A172 (cell line): ENCODE data around the gene CILP2. TPM values are rescaled to one million over a fixed set of nuclear protein-coding genes. Genes with fewer than 3 reads are reported as not detected.
A peak's percentile ranks its signal among the peaks of the same experiment; 100 is the strongest.

Experiments used
- DNase-seq: peaks from one replicate; pipeline ENCODE4 v3.0.0-alpha.2; 2015; ENCODE audit warnings: low spot score
- total RNA-seq: library from RNA; depleted of rRNA; stranded (reverse); fragments of >200 nt; shearing (Covaris generic); gene quantifications from 2 replicates; pipeline ENCODE4 v1.2.3, GENCODE V29; 2014; rRNA removed

Gene CILP2, protein sequence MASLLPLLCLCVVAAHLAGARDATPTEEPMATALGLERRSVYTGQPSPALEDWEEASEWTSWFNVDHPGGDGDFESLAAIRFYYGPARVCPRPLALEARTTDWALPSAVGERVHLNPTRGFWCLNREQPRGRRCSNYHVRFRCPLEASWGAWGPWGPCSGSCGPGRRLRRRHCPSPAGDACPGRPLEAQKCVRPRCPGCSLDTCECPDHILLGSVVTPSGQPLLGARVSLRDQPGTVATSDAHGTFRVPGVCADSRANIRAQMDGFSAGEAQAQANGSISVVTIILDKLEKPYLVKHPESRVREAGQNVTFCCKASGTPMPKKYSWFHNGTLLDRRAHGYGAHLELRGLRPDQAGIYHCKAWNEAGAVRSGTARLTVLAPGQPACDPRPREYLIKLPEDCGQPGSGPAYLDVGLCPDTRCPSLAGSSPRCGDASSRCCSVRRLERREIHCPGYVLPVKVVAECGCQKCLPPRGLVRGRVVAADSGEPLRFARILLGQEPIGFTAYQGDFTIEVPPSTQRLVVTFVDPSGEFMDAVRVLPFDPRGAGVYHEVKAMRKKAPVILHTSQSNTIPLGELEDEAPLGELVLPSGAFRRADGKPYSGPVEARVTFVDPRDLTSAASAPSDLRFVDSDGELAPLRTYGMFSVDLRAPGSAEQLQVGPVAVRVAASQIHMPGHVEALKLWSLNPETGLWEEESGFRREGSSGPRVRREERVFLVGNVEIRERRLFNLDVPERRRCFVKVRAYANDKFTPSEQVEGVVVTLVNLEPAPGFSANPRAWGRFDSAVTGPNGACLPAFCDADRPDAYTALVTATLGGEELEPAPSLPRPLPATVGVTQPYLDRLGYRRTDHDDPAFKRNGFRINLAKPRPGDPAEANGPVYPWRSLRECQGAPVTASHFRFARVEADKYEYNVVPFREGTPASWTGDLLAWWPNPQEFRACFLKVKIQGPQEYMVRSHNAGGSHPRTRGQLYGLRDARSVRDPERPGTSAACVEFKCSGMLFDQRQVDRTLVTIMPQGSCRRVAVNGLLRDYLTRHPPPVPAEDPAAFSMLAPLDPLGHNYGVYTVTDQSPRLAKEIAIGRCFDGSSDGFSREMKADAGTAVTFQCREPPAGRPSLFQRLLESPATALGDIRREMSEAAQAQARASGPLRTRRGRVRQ
- total RNA-seq = 0.02 and 0.05 TPM in 2 replicates

DNA sequence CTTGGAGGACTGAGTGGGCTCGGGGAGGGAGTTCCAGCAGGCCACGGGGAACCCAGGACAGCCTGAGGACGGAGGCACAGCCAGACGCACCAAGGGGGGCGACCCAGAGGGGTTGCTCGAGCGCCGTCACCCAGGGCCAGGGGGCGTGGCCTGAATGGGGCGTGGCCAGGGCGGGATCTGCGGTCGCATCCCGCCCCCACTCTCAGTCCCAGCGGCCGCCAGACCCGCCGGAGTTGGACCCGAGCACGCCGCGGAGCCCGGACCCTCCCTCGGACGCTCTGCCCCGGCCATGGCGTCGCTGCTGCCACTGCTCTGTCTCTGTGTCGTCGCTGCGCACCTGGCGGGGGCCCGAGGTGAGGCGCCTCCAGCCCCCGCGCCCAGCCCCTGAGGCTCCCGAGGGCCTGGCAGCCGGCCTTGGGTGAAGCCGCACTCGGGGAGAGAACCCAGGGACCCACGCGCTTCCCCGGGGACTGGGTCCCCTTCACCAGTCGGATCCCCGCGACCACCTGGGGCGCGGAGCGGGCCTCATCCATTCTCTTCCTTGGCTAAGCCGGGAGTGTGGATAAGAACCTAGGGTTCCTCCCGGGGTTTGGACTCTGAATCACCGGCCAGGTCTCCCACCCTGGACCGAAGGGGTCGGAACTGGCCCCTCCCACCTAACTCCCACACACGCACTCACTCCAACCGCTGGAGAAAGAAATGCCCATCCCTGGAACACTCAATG, at the start of gene CILP2:
Gene CILP2, plus strand, starts transcription at position 205 of the 724 bp plus-strand sequence. Its CDS starts 85 bp downstream, at position 290.
- no peak for DNase-seq

DNA sequence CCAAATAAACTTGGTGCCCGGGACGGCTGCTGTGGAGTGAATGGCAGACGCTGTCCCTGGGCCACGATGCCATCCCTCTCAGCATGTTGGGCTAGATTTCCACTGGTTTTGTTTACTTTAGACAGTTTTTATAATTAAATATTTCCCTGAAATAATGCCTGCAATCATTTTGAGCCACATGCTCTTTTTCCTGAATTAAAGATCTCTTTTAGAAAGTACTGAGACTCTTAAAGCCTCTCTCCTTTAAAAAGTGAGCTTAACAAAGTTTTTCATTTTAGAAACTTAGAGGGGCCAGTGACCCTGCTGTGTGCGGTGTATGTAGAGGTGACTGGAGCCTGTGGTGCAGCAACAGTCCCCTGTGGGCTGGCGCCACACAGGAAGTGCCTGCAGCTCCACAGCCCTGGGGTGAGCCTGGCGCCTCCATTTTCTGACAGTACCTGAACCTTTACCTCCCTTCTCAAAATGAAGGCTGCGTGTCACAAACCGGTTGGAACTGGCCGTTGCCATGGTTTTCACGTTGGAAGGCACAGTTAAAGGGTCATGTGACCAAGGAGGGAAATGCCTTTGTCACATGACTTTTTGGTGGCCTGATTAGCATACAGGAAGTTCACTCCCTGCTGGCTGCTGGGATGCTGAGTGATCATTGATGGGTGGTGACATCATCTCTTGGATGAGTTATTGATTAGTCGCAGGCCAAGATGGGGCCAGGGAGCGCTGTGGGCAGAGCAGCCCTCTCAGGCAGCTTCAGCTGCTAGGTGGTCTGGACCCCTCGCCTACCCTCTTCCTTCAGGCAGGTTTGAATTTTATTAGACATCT, 49.0 kb upstream of the CILP2 start:
- DNase-seq = peak; percentile 96

DNA sequence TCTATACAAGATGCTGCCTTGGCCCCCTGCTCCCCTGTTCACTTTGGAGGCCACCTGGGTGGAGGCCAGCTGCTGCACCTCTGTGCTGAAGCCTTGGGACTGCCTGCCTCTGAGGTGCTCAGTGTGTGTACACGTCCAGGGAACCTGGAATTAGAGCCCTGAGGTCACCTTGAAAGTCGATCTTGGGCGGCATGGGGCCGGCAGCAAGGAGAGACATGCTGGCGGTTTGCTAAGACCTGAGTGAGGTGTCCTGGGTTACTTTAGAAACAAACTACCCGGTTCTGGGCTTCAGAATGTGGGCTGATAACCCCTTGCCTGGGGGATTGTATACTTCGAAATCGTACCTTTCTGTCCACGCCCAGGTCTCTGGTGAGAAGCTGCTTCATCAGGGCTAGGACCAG, 48.3 kb upstream of the CILP2 start:
- no peak for DNase-seq

DNA sequence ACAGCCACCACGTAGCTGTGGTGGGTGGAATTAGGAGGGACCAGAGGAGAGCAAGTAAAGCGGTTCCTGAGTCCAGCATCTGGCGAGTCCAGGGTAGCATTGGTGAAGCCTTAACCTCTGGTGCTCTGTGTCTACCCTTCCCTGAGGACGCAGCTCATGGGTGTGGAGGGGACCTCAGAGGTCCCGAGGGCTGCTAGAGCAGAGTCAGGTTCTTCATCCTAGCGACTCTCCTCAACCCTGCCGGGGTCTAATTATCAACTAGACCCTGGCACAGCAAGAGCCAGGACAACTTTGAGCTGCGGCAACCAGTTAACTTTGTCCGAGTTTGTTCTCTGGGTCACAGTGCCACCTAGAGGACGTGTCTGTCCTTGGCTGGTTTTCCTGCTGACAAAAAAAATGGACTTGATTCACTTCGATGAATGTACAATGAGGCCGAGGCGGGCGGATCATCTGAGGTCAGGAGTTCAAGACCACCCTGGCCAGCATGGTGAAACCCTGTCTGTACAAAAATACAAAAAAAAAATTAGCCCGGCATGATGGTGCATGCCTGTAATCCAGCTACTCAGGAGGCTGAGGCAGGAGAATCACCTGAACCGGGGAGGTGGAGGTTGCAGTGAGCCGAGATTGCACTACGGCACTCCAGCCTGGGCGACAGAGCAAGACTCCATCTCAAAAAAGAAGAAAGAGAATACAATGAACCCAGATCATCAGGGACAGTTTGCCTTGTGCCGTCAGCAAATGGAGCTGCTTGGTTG, 47.7 kb upstream of the CILP2 start:
- peak; percentile 84 for DNase-seq

DNA sequence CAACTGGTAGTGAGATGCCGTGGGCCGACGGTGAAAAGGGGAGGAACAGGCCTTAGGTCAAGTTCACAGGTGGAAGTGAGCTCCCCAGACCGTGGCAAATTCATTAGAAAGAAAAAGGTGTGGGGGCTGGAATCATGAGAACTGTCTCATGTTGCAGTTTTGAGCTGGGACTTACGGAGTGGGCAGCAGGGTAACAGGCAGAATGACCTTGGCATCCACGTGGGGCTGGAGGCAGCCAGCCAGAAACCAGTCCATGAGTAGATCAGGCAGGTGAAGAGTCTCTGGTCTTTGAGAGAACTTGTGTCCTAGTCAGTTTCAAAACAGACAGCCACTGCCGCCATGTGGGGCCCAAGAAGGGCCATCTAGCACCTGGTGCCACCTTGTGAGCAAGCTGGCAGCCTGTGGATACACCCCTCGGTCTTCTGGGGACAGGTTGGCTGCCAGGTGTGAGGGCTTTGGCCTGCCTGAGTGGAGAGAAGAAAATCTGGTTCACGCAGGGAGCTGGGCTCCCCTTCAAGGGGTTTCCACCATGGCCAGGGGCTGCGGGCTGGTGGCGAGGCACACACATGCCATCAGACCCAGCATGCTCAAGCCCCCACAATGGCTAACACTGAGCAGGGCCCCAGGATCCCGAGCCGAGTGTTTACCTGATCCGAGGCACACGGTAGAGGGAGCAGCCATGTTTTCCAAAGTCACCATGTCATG, 46.6 kb upstream of the CILP2 start:
- no peak for DNase-seq

DNA sequence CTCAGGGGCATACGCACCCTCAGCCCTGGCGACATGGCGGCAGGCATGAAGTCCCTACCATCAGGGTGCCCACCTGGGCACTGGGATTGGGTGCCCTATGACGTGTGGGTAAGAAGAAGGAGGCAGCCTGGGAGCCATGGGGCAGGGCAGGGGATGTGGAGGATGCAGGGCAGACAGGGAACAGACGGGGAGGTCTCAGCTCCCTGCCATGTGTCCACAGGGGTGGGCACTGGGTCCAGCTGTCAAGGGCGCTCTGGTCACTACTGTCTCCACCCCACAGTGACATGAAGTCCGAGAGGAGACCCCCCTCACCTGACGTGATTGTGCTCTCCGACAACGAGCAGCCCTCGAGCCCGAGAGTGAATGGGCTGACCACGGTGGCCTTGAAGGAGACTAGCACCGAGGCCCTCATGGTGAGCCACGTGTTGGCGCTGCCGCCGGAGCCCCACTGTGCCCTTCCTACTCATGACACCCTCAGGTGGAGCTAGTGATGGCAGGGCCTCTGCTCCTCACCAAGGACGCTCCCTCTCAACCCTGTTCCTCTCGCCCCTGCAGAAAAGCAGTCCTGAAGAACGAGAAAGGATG, 45.9 kb upstream of the CILP2 start:
- DNase-seq = no peak

DNA sequence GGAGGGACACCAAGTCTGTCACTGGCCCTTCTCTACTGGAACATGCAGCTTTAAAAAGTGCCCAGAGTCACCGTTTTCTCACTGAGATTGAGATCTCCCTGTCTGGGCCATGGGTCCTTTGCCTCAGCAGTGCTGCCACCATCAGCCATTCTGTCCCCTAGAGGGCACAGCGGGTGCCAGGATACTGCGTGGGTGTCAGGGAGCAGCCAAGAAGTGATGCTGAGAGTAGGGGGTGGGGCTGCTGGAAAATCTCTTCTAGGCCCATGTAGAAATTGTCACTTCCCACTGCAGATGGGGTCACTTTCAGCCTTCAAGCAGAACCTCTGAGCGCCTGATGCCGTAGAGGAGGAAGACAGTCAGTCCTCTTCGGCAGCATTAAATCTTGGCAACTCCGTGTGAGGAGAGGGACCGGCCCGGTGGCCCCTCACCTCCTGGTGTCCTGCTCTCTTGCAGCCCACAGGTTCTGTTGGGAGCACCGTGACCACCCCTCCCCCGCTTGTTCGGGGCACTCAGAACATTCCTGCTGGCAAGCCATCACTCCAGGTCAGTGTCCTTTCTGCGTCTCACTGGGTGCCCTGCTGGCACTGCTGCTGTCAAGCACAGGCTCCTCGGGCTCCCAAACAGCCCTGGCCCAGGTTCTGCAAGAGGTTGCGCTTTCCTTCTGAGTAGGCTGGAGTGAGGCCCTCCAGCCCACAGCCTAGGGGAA, 44.1 kb upstream of the CILP2 start:
- no peak for DNase-seq

DNA sequence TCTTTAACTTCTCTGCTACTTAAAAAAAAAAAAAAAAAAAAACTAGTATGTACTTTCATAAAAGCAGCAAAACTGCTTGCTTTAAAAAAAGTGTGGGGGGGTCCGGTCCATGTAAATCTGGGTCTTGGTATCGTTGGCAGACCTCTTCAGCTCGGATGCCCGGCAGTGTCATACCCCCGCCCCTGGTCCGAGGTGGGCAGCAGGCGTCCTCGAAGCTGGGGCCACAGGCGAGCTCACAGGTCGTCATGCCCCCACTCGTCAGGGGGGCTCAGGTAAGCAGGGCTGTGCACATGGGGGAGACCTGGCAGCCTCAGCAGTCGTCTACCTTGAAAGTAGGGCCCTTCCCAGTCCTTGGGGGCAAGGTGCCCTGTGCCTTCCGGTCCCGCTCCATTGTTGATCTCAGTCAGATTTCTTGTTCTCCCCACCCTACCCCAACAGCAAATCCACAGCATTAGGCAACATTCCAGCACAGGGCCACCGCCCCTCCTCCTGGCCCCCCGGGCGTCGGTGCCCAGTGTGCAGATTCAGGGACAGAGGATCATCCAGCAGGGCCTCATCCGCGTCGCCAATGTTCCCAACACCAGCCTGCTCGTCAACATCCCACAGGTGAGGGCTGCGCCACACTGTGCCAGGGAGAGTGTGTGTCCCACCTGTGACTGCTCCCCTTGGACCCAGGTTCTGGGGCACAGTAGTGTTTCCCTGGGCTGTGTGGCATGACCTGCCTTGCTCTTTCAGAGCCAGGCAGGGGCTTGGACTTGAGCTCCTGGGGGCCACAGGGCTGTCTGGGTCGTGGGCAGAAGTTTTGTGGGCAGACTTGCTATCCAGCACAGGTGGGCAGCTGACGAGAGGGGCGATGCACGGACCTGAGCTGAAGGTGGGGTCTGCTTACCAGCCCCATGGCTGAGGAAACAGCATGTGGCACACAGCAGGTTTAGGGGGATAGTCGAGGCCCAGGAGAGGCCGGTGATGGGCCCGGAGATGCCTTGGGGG, 42.2 kb upstream of the CILP2 start:
- no peak for DNase-seq

DNA sequence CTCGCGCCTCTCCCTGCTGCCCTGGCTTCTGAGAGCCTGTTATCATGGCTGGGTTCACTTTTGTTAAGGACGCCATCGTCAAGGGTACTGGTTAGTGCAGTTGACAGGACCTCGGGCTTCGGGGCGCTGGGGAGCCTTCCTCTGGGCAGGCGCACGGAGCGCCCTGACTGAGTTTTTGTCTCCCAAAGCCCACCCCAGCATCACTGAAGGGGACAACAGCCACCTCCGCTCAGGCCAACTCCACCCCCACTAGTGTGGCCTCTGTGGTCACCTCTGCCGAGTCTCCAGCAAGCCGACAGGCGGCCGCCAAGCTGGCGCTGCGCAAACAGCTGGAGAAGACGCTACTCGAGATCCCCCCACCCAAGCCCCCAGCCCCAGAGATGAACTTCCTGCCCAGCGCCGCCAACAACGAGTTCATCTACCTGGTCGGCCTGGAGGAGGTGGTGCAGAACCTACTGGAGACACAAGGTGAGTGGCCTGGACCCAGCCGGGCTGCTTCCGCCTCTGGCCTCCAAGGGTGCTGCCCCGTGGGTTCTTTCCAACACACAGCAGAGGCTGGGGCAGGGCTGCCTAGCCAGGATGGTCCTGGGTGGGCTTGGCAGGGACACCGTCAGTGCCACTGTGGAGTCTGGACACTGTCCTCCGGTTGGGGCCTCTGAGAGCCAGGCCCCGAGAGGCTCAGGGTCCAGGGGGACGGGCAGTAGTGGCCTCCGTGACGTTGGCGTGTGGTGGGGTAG, 39.6 kb upstream of the CILP2 start:
- DNase-seq = no peak

DNA sequence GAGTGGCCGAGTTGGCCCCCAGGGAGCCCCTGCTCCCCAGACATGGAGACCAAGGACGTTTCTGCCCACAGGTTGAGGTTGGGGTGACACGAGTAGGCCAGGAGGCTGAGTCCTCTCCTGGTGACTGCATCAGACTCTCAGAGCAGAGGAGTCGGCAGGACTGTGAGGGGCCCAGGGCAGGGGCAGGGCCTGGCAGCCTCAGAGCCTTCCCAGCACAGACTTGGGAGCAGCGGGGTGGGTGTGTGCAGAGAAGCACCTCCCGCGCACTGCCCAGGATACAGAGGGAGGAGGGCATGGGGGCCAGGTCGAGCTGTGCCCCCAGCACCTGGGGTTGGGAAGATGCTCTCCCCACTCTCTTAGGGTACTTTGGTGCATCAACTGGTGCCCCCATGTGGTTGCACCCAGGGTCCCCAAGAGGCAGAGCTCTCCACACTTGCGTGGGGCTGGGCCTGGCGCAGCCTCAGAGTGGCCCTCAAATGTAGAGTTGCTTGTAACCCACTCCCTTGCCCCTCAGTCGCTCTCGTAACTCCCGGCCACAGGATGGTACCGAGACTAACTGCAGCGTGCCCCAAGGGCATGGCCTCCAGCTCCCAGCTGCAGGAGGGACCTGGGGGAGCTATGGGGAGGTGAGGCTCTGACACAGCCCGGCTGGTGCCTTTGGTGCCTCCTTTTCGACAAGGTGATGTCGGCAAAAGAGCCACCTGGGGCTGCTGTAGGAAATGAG, 38.6 kb upstream of the CILP2 start:
- DNase-seq = no peak

DNA sequence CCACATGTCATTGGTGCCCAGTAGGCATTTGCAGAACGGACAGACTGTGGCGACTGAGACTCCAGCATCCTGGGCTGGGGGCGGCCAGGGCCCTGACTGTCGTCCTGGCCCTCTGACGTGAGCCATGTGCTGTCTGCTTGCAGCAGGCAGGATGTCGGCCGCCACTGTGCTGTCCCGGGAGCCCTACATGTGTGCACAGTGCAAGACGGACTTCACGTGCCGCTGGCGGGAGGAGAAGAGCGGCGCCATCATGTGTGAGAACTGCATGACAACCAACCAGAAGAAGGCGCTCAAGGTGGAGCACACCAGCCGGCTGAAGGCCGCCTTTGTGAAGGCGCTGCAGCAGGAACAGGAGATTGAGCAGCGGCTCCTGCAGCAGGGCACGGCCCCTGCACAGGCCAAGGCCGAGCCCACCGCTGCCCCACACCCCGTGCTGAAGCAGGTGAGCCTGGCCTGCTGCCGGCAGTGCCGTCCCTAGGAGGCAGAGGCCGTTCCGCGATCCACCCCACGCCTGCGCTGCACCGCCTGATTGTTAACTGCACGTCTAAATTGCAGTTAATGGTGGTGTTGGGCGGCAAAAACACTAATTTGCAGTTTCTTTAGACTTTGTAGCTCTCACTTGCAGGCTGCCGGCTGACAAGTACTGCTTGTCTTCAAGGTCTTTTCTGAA, 37.0 kb upstream of the CILP2 start:
- no peak for DNase-seq

DNA sequence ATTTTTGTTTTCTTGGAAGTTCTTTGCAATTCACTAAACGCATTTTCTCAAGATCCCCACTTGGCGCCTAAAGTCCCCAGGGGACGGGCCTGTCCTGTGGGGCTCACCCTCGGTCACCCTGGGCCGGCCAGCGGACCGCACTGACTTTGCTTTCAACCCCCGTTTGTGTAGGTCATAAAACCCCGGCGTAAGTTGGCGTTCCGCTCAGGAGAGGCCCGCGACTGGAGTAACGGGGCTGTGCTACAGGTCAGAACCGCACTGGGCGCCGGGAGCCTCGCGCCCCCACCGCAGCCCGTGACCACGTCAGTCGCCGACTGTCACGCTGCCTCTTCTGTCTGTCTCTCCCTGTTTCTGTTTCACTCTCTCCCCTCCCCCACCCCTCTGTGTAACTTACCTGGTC, 36.3 kb upstream of the CILP2 start:
- DNase-seq = no peak

DNA sequence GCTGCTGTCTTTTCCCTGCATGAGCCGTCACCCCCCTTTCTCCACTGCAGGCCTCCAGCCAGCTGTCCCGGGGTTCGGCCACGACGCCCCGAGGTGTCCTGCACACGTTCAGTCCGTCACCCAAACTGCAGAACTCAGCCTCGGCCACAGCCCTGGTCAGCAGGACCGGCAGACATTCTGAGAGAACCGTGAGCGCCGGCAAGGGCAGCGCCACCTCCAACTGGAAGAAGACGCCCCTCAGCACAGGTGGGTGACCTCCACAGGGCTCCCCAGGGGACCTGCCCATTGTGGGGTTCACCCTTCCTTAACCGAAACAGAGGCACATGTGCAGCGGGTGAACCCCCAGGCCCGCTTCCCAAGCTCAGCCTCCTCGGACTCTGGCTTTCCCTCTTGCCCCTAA, 35.8 kb upstream of the CILP2 start:
- no peak for DNase-seq

DNA sequence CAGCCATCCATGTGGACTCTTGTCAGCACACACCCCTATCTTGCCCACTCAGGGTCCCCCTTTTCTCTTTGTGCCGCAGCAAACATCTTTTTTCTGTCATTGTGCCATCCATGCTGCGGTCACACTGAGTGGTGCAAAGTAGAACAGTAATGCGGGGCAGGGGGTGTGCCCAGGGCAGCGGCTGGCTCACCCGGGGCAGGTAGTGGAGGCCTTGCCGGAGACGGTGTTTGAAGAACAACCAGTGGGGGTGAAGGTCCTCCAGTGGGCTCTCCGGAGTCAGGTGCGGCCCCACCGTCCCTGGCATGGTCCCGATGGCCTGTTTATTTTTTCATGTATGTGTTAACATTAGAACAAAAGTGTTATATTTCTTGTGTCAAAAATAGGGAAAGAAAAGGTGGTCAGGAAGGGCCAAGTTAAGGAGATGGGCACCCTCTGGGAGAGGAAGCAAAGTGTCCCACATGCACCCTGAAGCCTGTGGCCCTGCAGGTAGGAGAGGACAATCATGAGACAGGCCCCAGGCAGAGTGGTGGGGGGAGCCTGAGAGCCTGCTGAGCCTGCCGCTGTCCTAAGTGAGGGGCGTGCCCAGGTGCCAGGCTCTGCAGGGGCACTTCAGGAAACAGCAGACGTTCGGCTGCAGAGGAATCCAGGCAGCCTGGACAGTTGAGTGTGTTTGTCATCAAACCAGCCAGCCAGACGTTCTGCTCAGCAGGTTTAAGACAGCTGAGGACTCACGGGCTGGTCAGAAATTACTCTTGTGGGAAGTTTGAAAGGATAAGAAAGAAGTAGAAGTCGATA, 35.1 kb upstream of the CILP2 start:
- no peak for DNase-seq
